HT1080 (cell line): Measurements from ENCODE around the gene CSAG1. TPM values are rescaled to one million over a fixed set of nuclear protein-coding genes. Genes with fewer than 3 reads are reported as not detected.
"Not testable (repeated sequence)": the region's sequence is repeated elsewhere in the genome, so short reads cannot be mapped to it uniquely, and the experiment has no call there.

Experiments
- DNase-seq: peaks from one replicate; pipeline ENCODE4 v3.0.0-alpha.2; 2015; ENCODE audit warnings: low read depth
- total RNA-seq: library from RNA; depleted of rRNA; stranded (reverse); fragments of >200 nt; shearing (Covaris generic); gene quantifications from 2 replicates; pipeline ENCODE4 v1.2.3, GENCODE V29; 2014; rRNA removed

Gene CSAG1
- total RNA-seq, 1 experiment from 2014 or later, result 63.8 TPM

GRCh38 chrX:152700390-152700789 lies 33.1 kb downstream of the CSAG1 start:
- not testable (repeated sequence) for DNase-seq

GRCh38 chrX:152697952-152698931 lies 35.3 kb downstream of the CSAG1 start, which contains the start of gene MAGEA3:
MAGEA3 (plus strand) TSS chrX:152698794; CDS start chrX:152700833, 2,039 bp downstream.
- DNase-seq, result not testable (repeated sequence)

GRCh38 chrX:152681012-152681411 lies 52.5 kb downstream of the CSAG1 start:
- DNase-seq, result not testable (repeated sequence)

Other genes starting within 250 kb of the CSAG1 start
- not detected in 2 replicates for gene GABRQ, start 95.8 kb downstream of the CSAG1 start, total RNA-seq
- 216 and 247 TPM in 2 replicates for gene MAGEA3, start 34.9 kb downstream of the CSAG1 start, total RNA-seq
- 2.9 and 6.1 TPM in 2 replicates for gene CSAG2, start 24.4 kb downstream of the CSAG1 start, total RNA-seq
- 18.4 and 30.0 TPM in 2 replicates for gene MAGEA2B, start 19.1 kb downstream of the CSAG1 start, total RNA-seq
- gene MAGEA12, start within 50 bp of the CSAG1 start, total RNA-seq, result 142 and 151 TPM in 2 replicates
- 87.1 and 93.8 TPM in 2 replicates for gene MAGEA2, start 20.1 kb upstream of the CSAG1 start, total RNA-seq
- 2.3 and 2.6 TPM in 2 replicates for gene CSAG3, start 25.5 kb upstream of the CSAG1 start, total RNA-seq
- 208 and 228 TPM in 2 replicates for gene MAGEA6, start 36.0 kb upstream of the CSAG1 start, total RNA-seq
- 19.4 and 21.0 TPM in 2 replicates for gene CETN2, start 97.0 kb upstream of the CSAG1 start, total RNA-seq
- 36.7 and 43.2 TPM in 2 replicates for gene NSDHL, start 97.3 kb upstream of the CSAG1 start, total RNA-seq
- gene ZNF185, start 164.3 kb upstream of the CSAG1 start, total RNA-seq, result 12.2 and 16.2 TPM in 2 replicates